ENCODE measurements around the gene PRCP. TPM values are rescaled to one million over a fixed set of nuclear protein-coding genes. Genes with fewer than 3 reads are reported as not detected.

PRCP gene
- total and polyA plus RNA-seq, 2 donors (not counting 1 experiment from before 2014, with no cell fraction given) = 24.6 to 37.7 TPM

DNA sequence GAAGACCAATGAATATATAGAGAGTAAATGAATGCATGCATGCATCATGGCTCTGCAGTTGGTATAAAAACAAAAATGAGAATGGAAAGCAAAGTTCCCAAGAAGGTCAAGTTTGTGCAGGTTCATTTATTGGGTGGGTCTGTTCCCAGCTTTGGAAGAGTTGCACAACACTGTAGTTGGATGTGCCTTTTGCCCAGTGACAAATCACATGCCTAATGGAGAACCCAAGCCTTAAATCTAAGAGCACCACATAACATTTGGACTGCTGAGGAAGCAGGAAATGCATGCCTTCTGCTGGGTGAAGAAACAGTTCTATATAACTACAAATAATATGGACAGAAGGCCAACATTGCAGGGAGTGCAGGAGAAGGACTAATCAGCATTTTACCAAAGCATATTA lies 30.6 kb downstream of the PRCP start:
- Mint-ChIP-seq H3K9me3 (ENCODE audit: insufficient read depth) (no peaks in the 10 kb centered on the region), H3K4me1 (peaks cover 8% of the 10 kb centered on the region), H3K27me3 (no peaks in the 10 kb centered on the region), H3K4me3 (no peak overlapping the region), H3K27ac (peak overlapping the region; percentile 1)
- H2AFZ ChIP-seq (ENCODE audit: insufficient read depth, low read depth, low read length, poor library complexity, severe bottlenecking) = no peak overlapping the region
- H3K4me3 ChIP-seq (ENCODE audit: control extremely low read depth in 1 of 5, extremely low read depth in 1 of 5, insufficient read depth in 1 of 5, low read depth in 2 of 5, low read length in 4 of 5) = no peak overlapping the region
- ChIA-PET POLR2A (no interaction called here), CTCF (interaction anchor here (0.7 to 7.4 kb wide), 9 partner anchors 13 to 945 kb away, joined by 3 to 151 read pairs (median 7); partner anchors contain the start of genes DDIAS and PRCP)
- intact Hi-C loops (cut with micrococcal nuclease) = loop anchor here (5.0 kb wide), 1 partner anchor 152 kb away; no protein-coding TSS in a partner anchor
- peaks cover 0 to 5% of the 10 kb centered on the region in 2 experiments for H3K36me3 ChIP-seq (replicated peaks in 1 of 2; ENCODE audit: control extremely low read depth in 1 of 2, control insufficient read depth in 1 of 2, extremely low read depth in 1 of 2, insufficient read depth in 2 of 2, low read length in 1 of 2)
- no peak overlapping the region for H3K9ac ChIP-seq (ENCODE audit: low read length)
- peaks cover 6% of the 10 kb centered on the region in 2 donors for H3K4me1 ChIP-seq (ENCODE audit: control insufficient read depth in 2 of 2, insufficient read depth in 2 of 2, low read length in 2 of 2)
- no peak overlapping the region for H3K4me2 ChIP-seq (replicated peaks; ENCODE audit: low read depth, low read length, poor library complexity, severe bottlenecking)
- DNase-seq (no peak), ATAC-seq (ENCODE audit: low read depth) (no peak)
- no peaks in the 10 kb centered on the region for H3K9me3 ChIP-seq (ENCODE audit: control extremely low read depth in 1 of 3, control insufficient read depth in 2 of 3, insufficient read depth in 1 of 3, low read length in 2 of 3)
- H3K27ac ChIP-seq (ENCODE audit: low read length in 2 of 2) = no peak overlapping the region
- TF ChIP-seq, protein P1, sequence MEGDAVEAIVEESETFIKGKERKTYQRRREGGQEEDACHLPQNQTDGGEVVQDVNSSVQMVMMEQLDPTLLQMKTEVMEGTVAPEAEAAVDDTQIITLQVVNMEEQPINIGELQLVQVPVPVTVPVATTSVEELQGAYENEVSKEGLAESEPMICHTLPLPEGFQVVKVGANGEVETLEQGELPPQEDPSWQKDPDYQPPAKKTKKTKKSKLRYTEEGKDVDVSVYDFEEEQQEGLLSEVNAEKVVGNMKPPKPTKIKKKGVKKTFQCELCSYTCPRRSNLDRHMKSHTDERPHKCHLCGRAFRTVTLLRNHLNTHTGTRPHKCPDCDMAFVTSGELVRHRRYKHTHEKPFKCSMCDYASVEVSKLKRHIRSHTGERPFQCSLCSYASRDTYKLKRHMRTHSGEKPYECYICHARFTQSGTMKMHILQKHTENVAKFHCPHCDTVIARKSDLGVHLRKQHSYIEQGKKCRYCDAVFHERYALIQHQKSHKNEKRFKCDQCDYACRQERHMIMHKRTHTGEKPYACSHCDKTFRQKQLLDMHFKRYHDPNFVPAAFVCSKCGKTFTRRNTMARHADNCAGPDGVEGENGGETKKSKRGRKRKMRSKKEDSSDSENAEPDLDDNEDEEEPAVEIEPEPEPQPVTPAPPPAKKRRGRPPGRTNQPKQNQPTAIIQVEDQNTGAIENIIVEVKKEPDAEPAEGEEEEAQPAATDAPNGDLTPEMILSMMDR (IDR thresholded peaks at IDR 0.05) = no peak
- TF ChIP-seq EZH2 (IDR thresholded peaks at IDR 0.05; ENCODE audit: borderline replicate concordance, insufficient read depth, low read depth, low read length, poor library complexity, severe bottlenecking) = no peak
- peaks cover 49% of the 10 kb centered on the region for H3K79me2 ChIP-seq (ENCODE audit: control insufficient read depth, insufficient read depth, low read length)
- H4K20me1 ChIP-seq (ENCODE audit: control insufficient read depth, insufficient read depth, low read length, poor library complexity, severe bottlenecking) = peaks cover 23% of the 10 kb centered on the region
- no peaks in the 10 kb centered on the region for H3K27me3 ChIP-seq (replicated peaks in 1 of 4; ENCODE audit: control extremely low read depth in 1 of 4, control insufficient read depth in 3 of 4, insufficient read depth in 4 of 4, low read length in 3 of 4)

DNA sequence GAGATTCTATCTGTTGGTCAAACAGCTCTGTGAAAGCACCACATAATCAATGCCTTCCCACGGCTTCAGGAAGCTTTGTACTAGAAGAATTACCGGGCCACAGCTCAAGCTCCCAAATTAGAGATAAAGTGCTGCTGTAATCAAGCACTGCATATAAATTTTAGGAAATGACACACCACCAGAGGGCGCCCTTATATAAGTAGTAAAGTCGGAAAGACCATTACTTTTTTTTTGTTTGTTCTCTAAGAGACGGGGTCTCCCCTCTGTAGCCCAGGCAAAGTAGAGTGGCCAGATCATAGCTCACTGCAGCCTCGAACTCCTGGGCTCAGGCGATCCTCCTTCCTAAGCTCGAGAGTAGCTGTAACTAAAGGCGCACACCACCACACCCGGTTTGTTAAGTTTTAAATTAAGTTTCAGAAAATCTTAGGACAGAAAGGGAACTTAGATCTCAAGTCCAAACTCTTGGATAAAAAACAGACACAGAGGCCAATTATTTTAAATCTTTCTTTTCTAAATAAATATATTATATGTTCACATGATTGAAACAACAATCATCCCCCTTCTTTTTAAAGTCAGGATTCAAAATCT lies 32.6 kb downstream of the PRCP start:
- peak overlapping the region; percentile 28 for H3K27ac Mint-ChIP-seq
- H3K36me3 ChIP-seq (replicated peaks in 1 of 2; ENCODE audit: control extremely low read depth in 1 of 2, control insufficient read depth in 1 of 2, extremely low read depth in 1 of 2, insufficient read depth in 2 of 2, low read length in 1 of 2) = peaks cover 0 to 5% of the 10 kb centered on the region in 2 experiments
- peak overlapping the region; percentile 63 for H3K4me3 Mint-ChIP-seq
- H3K4me1 Mint-ChIP-seq = peaks cover 9% of the 10 kb centered on the region
- peak overlapping the region; percentile 61 for H2AFZ ChIP-seq (ENCODE audit: insufficient read depth, low read depth, low read length, poor library complexity, severe bottlenecking)
- no peaks in the 10 kb centered on the region for H3K9me3 Mint-ChIP-seq (ENCODE audit: insufficient read depth)
- WGBS (ENCODE audit: insufficient coverage) = 0% methylated on average over 3 of the region's 10 CpGs
- no peak overlapping the region for H3K27ac ChIP-seq (ENCODE audit: low read length in 2 of 2)
- H3K79me2 ChIP-seq (ENCODE audit: control insufficient read depth, insufficient read depth, low read length) = peaks cover 51% of the 10 kb centered on the region
- peaks cover 6% of the 10 kb centered on the region in 2 donors for H3K4me1 ChIP-seq (ENCODE audit: control insufficient read depth in 2 of 2, insufficient read depth in 2 of 2, low read length in 2 of 2)
- TF ChIP-seq EZH2 (IDR thresholded peaks at IDR 0.05; ENCODE audit: borderline replicate concordance, insufficient read depth, low read depth, low read length, poor library complexity, severe bottlenecking) = no peak
- TF ChIP-seq, protein P1 (IDR thresholded peaks at IDR 0.05) = peak; percentile 92
- peaks cover 23% of the 10 kb centered on the region for H4K20me1 ChIP-seq (ENCODE audit: control insufficient read depth, insufficient read depth, low read length, poor library complexity, severe bottlenecking)
- DNase-seq (peak; percentile 87), ATAC-seq (ENCODE audit: low read depth) (peak; percentile 54)
- ChIA-PET CTCF (interaction anchor here (0.5 to 7.4 kb wide), 66 partner anchors 8 to 960 kb away, joined by 3 to 151 read pairs (median 5); partner anchors contain the start of genes DDIAS and PRCP), POLR2A (interaction anchor here (0.5 to 0.6 kb wide), 2 partner anchors 32 to 335 kb away, joined by 4 to 5 read pairs; partner anchors contain the start of gene PRCP)
- no peaks in the 10 kb centered on the region for H3K27me3 ChIP-seq (replicated peaks in 1 of 4; ENCODE audit: control extremely low read depth in 1 of 4, control insufficient read depth in 3 of 4, insufficient read depth in 4 of 4, low read length in 3 of 4)
- no peak overlapping the region for H3K9ac ChIP-seq (ENCODE audit: low read length)
- no peaks in the 10 kb centered on the region for H3K9me3 ChIP-seq (ENCODE audit: control extremely low read depth in 1 of 3, control insufficient read depth in 2 of 3, insufficient read depth in 1 of 3, low read length in 2 of 3)
- peak overlapping the region in 2 of 5 experiments; percentile 22 to 33 for H3K4me3 ChIP-seq (ENCODE audit: control extremely low read depth in 1 of 5, extremely low read depth in 1 of 5, insufficient read depth in 1 of 5, low read depth in 2 of 5, low read length in 4 of 5)
- intact Hi-C loops (cut with micrococcal nuclease) = loop anchor here (1.0 to 5.0 kb wide), 8 partner anchors 28 to 953 kb away; partner anchors contain the start of gene DDIAS
- peak overlapping the region; percentile 65 for H3K4me2 ChIP-seq (replicated peaks; ENCODE audit: low read depth, low read length, poor library complexity, severe bottlenecking)
- H3K27me3 Mint-ChIP-seq = no peaks in the 10 kb centered on the region

Data from B cell (primary cell).